ENCODE results near the gene CD300LF. TPM values are rescaled to one million over a fixed set of nuclear protein-coding genes. Genes with fewer than 3 reads are reported as not detected.

The CD300LF gene
- total and polyA plus RNA-seq, 7 donors = 0.27 to 8.3 (median 3.3) TPM; not detected in 3

DNA sequence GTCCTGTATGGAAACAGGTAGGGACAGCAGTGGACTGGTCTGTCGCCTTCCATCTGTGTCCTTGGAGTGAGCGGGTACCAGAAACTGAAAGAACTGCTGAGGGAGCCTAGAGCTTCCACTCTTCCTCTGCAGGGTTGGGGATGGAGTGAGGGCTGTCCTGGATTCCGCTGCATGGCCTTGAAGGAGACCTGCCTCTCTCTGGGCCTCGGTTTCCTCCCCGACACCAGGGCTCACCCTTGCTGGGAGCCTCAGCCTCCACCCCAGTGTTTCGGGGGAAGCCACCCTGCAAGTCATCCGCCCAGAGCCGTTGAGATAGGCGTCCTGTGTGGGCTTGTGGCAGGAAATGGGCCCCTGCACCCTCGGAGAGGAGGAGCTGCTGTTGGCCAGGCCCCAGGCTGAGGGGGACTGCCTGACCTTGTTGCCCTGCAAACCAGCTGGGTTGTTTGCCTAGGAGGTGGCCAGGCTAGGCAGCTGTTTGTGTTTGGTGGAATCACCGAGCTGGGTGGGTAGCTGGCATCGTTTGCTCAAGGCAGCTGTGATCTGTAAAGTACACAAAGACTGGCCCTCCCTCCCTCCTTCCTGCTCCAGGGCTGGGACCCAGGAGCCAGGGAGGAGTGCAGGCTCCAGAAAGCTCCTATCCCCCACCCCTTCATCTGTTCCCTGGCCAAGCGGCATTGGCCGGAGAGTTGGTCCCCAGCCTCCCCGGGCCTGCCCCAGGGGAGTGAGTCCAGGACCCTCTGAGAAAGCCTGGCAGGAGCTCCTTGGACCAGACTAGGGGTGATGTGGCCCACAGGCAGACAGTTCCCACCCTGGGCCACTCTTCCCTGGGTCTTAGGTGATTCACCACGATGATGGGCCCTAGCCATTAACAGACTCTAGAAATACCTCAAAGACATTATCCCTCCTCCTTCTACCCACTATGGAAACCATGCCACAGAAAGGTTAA is 25.6 kb upstream of the CD300LF start:
- intact Hi-C loops (cut with DNase I) = loop anchor here (10.0 kb wide), 1 partner anchor 174 kb away; the partner anchor contains the start of gene CD300H
- Histone ChIP-seq H3K9me3 (no peaks in the 10 kb centered on the region), H3K36me3 (no peaks in the 10 kb centered on the region), H3K27ac (no peak overlapping the region), H3K4me3 (peak overlapping the region in 2 of 4 donors; percentile 16 to 24), H3K4me1 (peaks cover 0 to 24% (median 17%) of the 10 kb centered on the region in 4 donors), H3K27me3 (peaks cover 22 to 86% (median 50%) of the 10 kb centered on the region in 3 donors)
- TF ChIP-seq POLR2A (IDR thresholded peaks at IDR 0.05) (no peak), EP300 (IDR thresholded peaks at IDR 0.05) (no peak), CTCF (IDR thresholded peaks at IDR 0.05) (no peak), POLR2AphosphoS5 (IDR thresholded peaks at IDR 0.05) (no peak)
- WGBS, 2 donors = 8 to 14% methylated on average over 16 of the region's 16 CpGs
- no peak for DNase-seq

GRCh38 chr17:74737299-74738050 is 24.8 kb upstream of the CD300LF start:
- no peaks in the 10 kb centered on the region for H3K9me3 ChIP-seq
- intact Hi-C loops (cut with DNase I) = loop anchor here (10.0 kb wide), 1 partner anchor 173 kb away; the partner anchor contains the start of gene CD300H
- WGBS, 2 donors = 2 to 4% methylated on average over 38 of the region's 38 CpGs
- TF ChIP-seq POLR2A (IDR thresholded peaks at IDR 0.05) (no peak), POLR2AphosphoS5 (IDR thresholded peaks at IDR 0.05) (no peak), CTCF (IDR thresholded peaks at IDR 0.05) (peak in 1 of 4 experiments; percentile 14)
- peaks cover 22 to 92% (median 57%) of the 10 kb centered on the region in 3 donors for H3K27me3 ChIP-seq
- DNase-seq = no peak
- no peaks in the 10 kb centered on the region for H3K36me3 ChIP-seq
- peaks cover 0 to 24% (median 17%) of the 10 kb centered on the region in 4 donors for H3K4me1 ChIP-seq
- H3K27ac ChIP-seq = peak overlapping the region in 1 of 4 donors; percentile 65
- peak overlapping the region in 3 of 4 donors; percentile 16 to 28 (median 24) for H3K4me3 ChIP-seq

- no peak for DNase-seq
- Histone ChIP-seq H3K4me3 (peak within 1 kb of the TSS in 3 of 4 donors; percentile 16 to 28 (median 24)), H3K27ac (peak within 1 kb of the TSS in 1 of 4 donors; percentile 65), H3K9me3 (no peaks in the 10 kb centered on the region), H3K27me3 (peaks cover 22 to 94% (median 59%) of the 10 kb centered on the region in 3 donors), H3K36me3 (no peaks in the 10 kb centered on the region), H3K4me1 (peaks cover 0 to 24% (median 17%) of the 10 kb centered on the region in 4 donors)
- TF ChIP-seq POLR2AphosphoS5 (IDR thresholded peaks at IDR 0.05) (no peak), EP300 (IDR thresholded peaks at IDR 0.05) (no peak), CTCF (IDR thresholded peaks at IDR 0.05) (peak in 1 of 4 experiments; percentile 21)
- intact Hi-C loops (cut with DNase I) = loop anchor here (10.0 kb wide), 1 partner anchor 172 kb away; the partner anchor contains the start of gene CD300H
- 1% methylated on average over 67 of the region's 67 CpGs for WGBS, 2 donors
Observed at GRCh38 chr17:74736513-74737298, 24.0 kb upstream of the CD300LF start, which contains the start of gene RAB37. TSS of gene RAB37 (plus strand) at chr17:74737256. CDS start at chr17:74737273, 17 bp downstream.

- intact Hi-C loops (cut with DNase I) = loop anchor here (10.0 kb wide), 1 partner anchor 169 kb away; the partner anchor contains the start of gene CD300H
- TF ChIP-seq POLR2AphosphoS5 (IDR thresholded peaks at IDR 0.05) (no peak), EP300 (IDR thresholded peaks at IDR 0.05) (no peak), CTCF (IDR thresholded peaks at IDR 0.05) (no peak), POLR2A (IDR thresholded peaks at IDR 0.05) (no peak)
- no peaks in the 10 kb centered on the region for H3K36me3 ChIP-seq
- no peak for DNase-seq
- H3K27ac ChIP-seq = no peak overlapping the region
- 84 to 94% methylated on average over 3 of the region's 3 CpGs for WGBS, 2 donors
- H3K4me1 ChIP-seq = peaks cover 0 to 24% (median 17%) of the 10 kb centered on the region in 4 donors
- H3K27me3 ChIP-seq = peaks cover 22 to 86% (median 41%) of the 10 kb centered on the region in 3 donors
- no peak overlapping the region for H3K4me3 ChIP-seq
- no peaks in the 10 kb centered on the region for H3K9me3 ChIP-seq
Observed at GRCh38 chr17:74734256-74734655, 21.5 kb upstream of the CD300LF start.
